ENCODE results near the gene FGGY. TPM values are rescaled to one million over a fixed set of nuclear protein-coding genes. Genes with fewer than 3 reads are reported as not detected.
"Not testable (repeated sequence)": the region's sequence is repeated elsewhere in the genome, so short reads cannot be mapped to it uniquely, and the experiment has no call there.

The FGGY gene
- total RNA-seq, 2 experiments from 2014 or later = 5.6 to 8.1 TPM

GRCh38 chr1:59482986-59483385 is 186.1 kb downstream of the FGGY start:
- H3K4me3 Mint-ChIP-seq = no peak overlapping the region
- no peak overlapping the region for H3K27ac Mint-ChIP-seq
- ChIA-PET POLR2A (no interaction called here), CTCF (no interaction called here)
- no peaks in the 10 kb centered on the region for H3K9me3 Mint-ChIP-seq (ENCODE audit: low read depth)
- ATAC-seq = no peak
- peaks cover 2% of the 10 kb centered on the region for H3K4me1 Mint-ChIP-seq
- no peaks in the 10 kb centered on the region for H3K36me3 Mint-ChIP-seq (ENCODE audit: low read depth)
- no peak for DNase-seq
- intact Hi-C loops (cut with DNase I, micrococcal nuclease) = no loop called here
- no peaks in the 10 kb centered on the region for H3K27me3 Mint-ChIP-seq

GRCh38 chr1:59484096-59484495 is 187.2 kb downstream of the FGGY start:
- no peaks in the 10 kb centered on the region for H3K9me3 Mint-ChIP-seq (ENCODE audit: low read depth)
- DNase-seq (no peak), ATAC-seq (no peak)
- no peaks in the 10 kb centered on the region for H3K27me3 Mint-ChIP-seq
- no peaks in the 10 kb centered on the region for H3K36me3 Mint-ChIP-seq (ENCODE audit: low read depth)
- CTCF ChIA-PET = no interaction called here
- H3K4me3 Mint-ChIP-seq = no peak overlapping the region
- intact Hi-C loops (cut with DNase I, micrococcal nuclease) = no loop called here
- POLR2A ChIA-PET = no interaction called here
- H3K4me1 Mint-ChIP-seq = peaks cover 2% of the 10 kb centered on the region
- no peak overlapping the region for H3K27ac Mint-ChIP-seq

DNA sequence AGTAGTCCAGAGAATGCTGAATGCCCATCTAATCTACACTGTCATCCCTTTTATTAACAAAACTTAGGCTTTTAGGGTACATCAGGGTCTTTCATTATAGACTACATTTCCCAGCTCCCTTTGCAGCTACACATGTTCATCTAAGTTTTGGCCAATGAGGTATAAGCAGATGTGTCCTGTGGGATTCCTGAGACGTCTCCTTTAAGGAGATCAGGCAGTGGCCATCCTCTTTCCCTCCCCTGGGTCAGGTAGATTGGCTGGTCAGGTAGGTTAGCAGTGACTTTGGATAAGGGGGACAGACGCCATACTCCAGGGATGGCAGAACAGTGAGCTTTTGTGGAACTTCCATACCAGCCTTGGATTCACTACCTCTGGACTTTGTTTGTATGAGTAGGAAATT is 188.3 kb downstream of the FGGY start:
- Mint-ChIP-seq H3K9me3 (ENCODE audit: low read depth) (no peaks in the 10 kb centered on the region), H3K4me1 (peaks cover 2% of the 10 kb centered on the region), H3K4me3 (no peak overlapping the region), H3K27ac (no peak overlapping the region), H3K36me3 (ENCODE audit: low read depth) (no peaks in the 10 kb centered on the region), H3K27me3 (no peaks in the 10 kb centered on the region)
- intact Hi-C loops (cut with DNase I, micrococcal nuclease) = no loop called here
- DNase-seq = no peak
- ATAC-seq = no peak
- ChIA-PET CTCF (interaction anchor here (0.7 kb wide), 1 partner anchor 454 kb away, joined by 3 read pairs; no protein-coding TSS in a partner anchor), POLR2A (no interaction called here)

- peaks cover 2% of the 10 kb centered on the region for H3K4me1 Mint-ChIP-seq
- ChIA-PET POLR2A (no interaction called here), CTCF (no interaction called here)
- H3K4me3 Mint-ChIP-seq = no peak overlapping the region
- no peaks in the 10 kb centered on the region for H3K36me3 Mint-ChIP-seq (ENCODE audit: low read depth)
- no peak for ATAC-seq
- intact Hi-C loops (cut with DNase I, micrococcal nuclease) = no loop called here
- no peaks in the 10 kb centered on the region for H3K9me3 Mint-ChIP-seq (ENCODE audit: low read depth)
- no peak overlapping the region for H3K27ac Mint-ChIP-seq
- DNase-seq = peak; percentile 8
- H3K27me3 Mint-ChIP-seq = no peaks in the 10 kb centered on the region
Observed at GRCh38 chr1:59485949-59486348, 189.1 kb downstream of the FGGY start.

DNA sequence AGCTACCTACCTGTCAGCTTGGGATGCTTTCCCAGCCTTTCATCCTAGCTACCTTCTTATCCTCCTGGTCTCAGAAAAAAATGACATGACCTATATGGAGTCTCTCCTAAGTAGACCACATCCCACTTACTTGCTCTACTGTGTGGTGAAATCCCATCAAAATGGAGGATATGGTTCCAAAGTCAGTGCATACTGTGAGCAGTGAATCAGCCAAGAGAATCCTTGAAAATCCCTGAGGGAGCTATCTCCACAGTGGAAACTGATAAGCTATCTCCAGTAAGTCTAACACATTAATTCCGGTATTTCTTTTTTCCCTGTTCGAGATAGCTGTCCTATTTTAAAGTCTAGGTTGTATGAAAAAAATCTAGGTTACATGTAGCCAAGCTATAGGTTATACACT is 189.7 kb downstream of the FGGY start:
- no peaks in the 10 kb centered on the region for H3K9me3 Mint-ChIP-seq (ENCODE audit: low read depth)
- H3K27ac Mint-ChIP-seq = no peak overlapping the region
- peaks cover 2% of the 10 kb centered on the region for H3K4me1 Mint-ChIP-seq
- H3K27me3 Mint-ChIP-seq = no peaks in the 10 kb centered on the region
- ATAC-seq = no peak
- H3K36me3 Mint-ChIP-seq (ENCODE audit: low read depth) = no peaks in the 10 kb centered on the region
- no peak for DNase-seq
- intact Hi-C loops (cut with DNase I, micrococcal nuclease) = no loop called here
- POLR2A ChIA-PET = no interaction called here
- CTCF ChIA-PET = no interaction called here
- no peak overlapping the region for H3K4me3 Mint-ChIP-seq

- POLR2A ChIA-PET = no interaction called here
- CTCF ChIA-PET = no interaction called here
- ATAC-seq (no peak), DNase-seq (no peak)
- no peak overlapping the region for H3K4me3 Mint-ChIP-seq
- H3K36me3 Mint-ChIP-seq (ENCODE audit: low read depth) = no peaks in the 10 kb centered on the region
- peaks cover 2% of the 10 kb centered on the region for H3K4me1 Mint-ChIP-seq
- H3K27me3 Mint-ChIP-seq = no peaks in the 10 kb centered on the region
- H3K9me3 Mint-ChIP-seq (ENCODE audit: low read depth) = no peaks in the 10 kb centered on the region
- H3K27ac Mint-ChIP-seq = no peak overlapping the region
- intact Hi-C loops (cut with DNase I, micrococcal nuclease) = no loop called here
Observed at GRCh38 chr1:59487335-59488031, 190.6 kb downstream of the FGGY start.

- CTCF ChIA-PET = no interaction called here
- no peaks in the 10 kb centered on the region for H3K27me3 Mint-ChIP-seq
- H3K27ac Mint-ChIP-seq = no peak overlapping the region
- H3K4me1 Mint-ChIP-seq = no peaks in the 10 kb centered on the region
- peaks cover 3% of the 10 kb centered on the region for H3K9me3 Mint-ChIP-seq (ENCODE audit: low read depth)
- no peak for ATAC-seq
- no peaks in the 10 kb centered on the region for H3K36me3 Mint-ChIP-seq (ENCODE audit: low read depth)
- no peak for DNase-seq
- no peak overlapping the region for H3K4me3 Mint-ChIP-seq
- intact Hi-C loops (cut with DNase I, micrococcal nuclease) = no loop called here
- POLR2A ChIA-PET = no interaction called here
Observed at GRCh38 chr1:59492500-59492899, 195.6 kb downstream of the FGGY start.

DNA sequence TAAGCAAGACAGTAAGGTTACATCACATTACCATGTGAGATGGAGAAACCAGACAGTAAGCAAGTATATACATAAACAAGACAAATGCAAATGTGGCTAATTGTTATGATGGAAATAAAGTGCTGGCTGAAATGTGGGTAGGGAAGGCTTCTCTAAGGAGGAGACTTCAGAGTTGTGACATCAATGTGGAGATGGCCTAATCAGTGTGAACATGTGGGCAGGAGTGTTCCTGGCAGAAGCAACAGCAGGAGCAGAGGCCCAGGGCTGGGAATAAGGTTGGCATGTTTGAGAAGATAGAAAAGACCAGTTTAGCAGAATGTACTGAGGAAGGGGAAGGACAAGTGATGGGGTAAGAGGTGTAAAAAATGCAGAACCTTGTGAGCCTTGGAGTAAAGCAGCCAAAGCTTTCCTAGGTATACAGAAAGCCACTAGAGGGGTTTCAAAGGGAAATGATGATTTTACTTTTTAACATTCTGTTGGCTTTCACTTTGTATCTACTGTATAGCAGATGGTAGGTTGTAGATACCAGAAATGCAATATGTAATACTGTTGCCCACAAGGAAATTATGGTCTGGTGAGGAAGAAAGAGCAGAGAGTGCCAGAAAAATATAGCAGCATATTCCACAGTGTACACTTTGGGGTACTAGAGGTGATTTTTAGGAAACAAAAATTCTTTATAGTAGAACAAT is 197.4 kb downstream of the FGGY start:
- peaks cover 3% of the 10 kb centered on the region for H3K9me3 Mint-ChIP-seq (ENCODE audit: low read depth)
- DNase-seq (no peak), ATAC-seq (no peak)
- ChIA-PET POLR2A (no interaction called here), CTCF (no interaction called here)
- H3K4me1 Mint-ChIP-seq = no peaks in the 10 kb centered on the region
- no peak overlapping the region for H3K27ac Mint-ChIP-seq
- no peaks in the 10 kb centered on the region for H3K36me3 Mint-ChIP-seq (ENCODE audit: low read depth)
- intact Hi-C loops (cut with DNase I, micrococcal nuclease) = no loop called here
- H3K4me3 Mint-ChIP-seq = no peak overlapping the region
- H3K27me3 Mint-ChIP-seq = no peaks in the 10 kb centered on the region

- POLR2A ChIA-PET, H3K27ac Mint-ChIP-seq: not testable (repeated sequence)
Observed at GRCh38 chr1:59496156-59496555, 199.3 kb downstream of the FGGY start.

DNA sequence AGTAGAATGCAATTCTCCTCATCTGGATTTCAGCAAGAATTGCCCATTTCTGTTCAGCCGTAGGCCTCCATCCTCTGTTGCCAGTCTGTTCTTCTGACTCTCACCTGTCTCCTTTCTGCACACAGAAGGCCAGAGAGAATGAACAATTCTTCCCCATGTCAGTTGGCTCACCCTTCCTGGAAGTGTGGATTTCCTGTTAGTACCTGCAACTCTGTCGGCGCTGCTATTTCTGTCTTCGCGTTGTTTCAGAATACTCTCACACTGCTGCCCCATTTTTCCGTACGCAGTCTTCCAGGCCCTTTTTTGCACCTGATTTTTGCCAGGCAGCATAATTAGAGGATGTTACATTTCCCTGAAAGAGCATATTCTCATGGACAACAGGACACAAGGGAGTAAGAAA is 200.7 kb downstream of the FGGY start:
- POLR2A ChIA-PET = no interaction called here
- H3K4me3 Mint-ChIP-seq = no peak overlapping the region
- no peaks in the 10 kb centered on the region for H3K4me1 Mint-ChIP-seq
- DNase-seq = no peak
- intact Hi-C loops (cut with DNase I, micrococcal nuclease) = no loop called here
- H3K9me3 Mint-ChIP-seq (ENCODE audit: low read depth) = peaks cover 3% of the 10 kb centered on the region
- CTCF ChIA-PET = interaction anchor here (0.6 kb wide), 1 partner anchor 152 kb away, joined by 3 read pairs; no protein-coding TSS in a partner anchor
- no peak overlapping the region for H3K27ac Mint-ChIP-seq
- no peak for ATAC-seq
- no peaks in the 10 kb centered on the region for H3K36me3 Mint-ChIP-seq (ENCODE audit: low read depth)
- no peaks in the 10 kb centered on the region for H3K27me3 Mint-ChIP-seq

More at GRCh38 chr1:59496156-59496555, 199.3 kb downstream of the FGGY start:
- H3K36me3 Mint-ChIP-seq (ENCODE audit: low read depth); DNase-seq; H3K4me3 Mint-ChIP-seq; H3K27me3 Mint-ChIP-seq; H3K9me3 Mint-ChIP-seq (ENCODE audit: low read depth); H3K4me1 Mint-ChIP-seq; CTCF ChIA-PET; ATAC-seq; intact Hi-C loops (cut with DNase I, micrococcal nuclease): not testable (repeated sequence)

GRCh38 chr1:59498640-59499039 is 201.7 kb downstream of the FGGY start:
- DNase-seq (no peak), ATAC-seq (no peak)
- Mint-ChIP-seq H3K27ac (no peak overlapping the region), H3K4me1 (no peaks in the 10 kb centered on the region), H3K36me3 (ENCODE audit: low read depth) (no peaks in the 10 kb centered on the region), H3K27me3 (no peaks in the 10 kb centered on the region), H3K4me3 (no peak overlapping the region), H3K9me3 (ENCODE audit: low read depth) (peaks cover 3% of the 10 kb centered on the region)
- intact Hi-C loops (cut with DNase I, micrococcal nuclease) = no loop called here
- CTCF ChIA-PET = interaction anchor here (0.8 kb wide), 1 partner anchor 67 kb away, joined by 3 read pairs; no protein-coding TSS in a partner anchor
- POLR2A ChIA-PET = no interaction called here

DNA sequence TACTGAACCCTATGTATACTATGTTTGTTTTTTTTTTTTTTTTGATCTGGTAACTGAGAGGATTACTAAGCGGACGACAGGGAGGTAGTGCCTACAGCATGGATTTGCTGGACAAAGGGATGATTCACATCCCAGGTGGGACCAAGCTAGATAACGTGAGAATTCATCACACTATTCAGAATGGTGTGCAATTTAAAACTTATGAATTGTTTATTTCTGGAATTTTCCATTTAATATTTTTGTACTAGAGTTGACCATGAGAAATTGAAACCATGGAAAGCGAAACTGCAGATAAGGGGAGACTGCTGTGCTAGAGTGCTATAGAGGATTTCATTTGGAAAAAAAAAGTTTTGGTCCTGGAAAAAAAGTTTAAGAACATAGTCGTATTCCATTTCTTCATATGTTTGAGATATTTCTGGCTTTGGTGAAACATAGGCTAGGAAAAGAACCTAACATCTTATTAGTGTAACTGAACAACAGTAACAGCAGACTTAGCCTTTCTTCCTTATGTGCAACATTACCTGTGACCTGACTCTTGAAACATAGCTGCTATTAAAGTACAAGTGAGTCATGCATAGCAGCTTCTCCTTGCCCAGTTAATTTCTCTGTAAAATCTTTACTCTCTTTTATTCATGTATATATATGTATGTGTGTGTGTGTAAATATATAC is 202.5 kb downstream of the FGGY start:
- no peaks in the 10 kb centered on the region for H3K36me3 Mint-ChIP-seq (ENCODE audit: low read depth)
- intact Hi-C loops (cut with DNase I, micrococcal nuclease) = no loop called here
- CTCF ChIA-PET = no interaction called here

More for the DNA sequence above, 202.5 kb downstream of the FGGY start:
- no peak overlapping the region for H3K27ac Mint-ChIP-seq
- no peak overlapping the region for H3K4me3 Mint-ChIP-seq
- ATAC-seq (no peak), DNase-seq (no peak)
- peaks cover 3% of the 10 kb centered on the region for H3K9me3 Mint-ChIP-seq (ENCODE audit: low read depth)
- H3K4me1 Mint-ChIP-seq = no peaks in the 10 kb centered on the region
- no peaks in the 10 kb centered on the region for H3K27me3 Mint-ChIP-seq
- POLR2A ChIA-PET = no interaction called here

All from activated CD4-positive, alpha-beta T cell treated with anti-CD3 and anti-CD28 coated beads for 36 hours (primary cell).